SU-DHL-6 (cell line): ENCODE measurements around the gene MSH4.

Experiments used
- CTCF ChIP-seq: fragments of 200-600 bp; sonication (generic); IDR thresholded peaks from one replicate; pipeline ENCODE4 v1.5.1; 2017; ENCODE audit warnings: antibody characterized with exemption, mild to moderate bottlenecking, low read length, moderate library complexity; ENCODE audit not compliant: insufficient read depth, poor library complexity, severe bottlenecking
- EZH2phosphoT487 ChIP-seq: fragments of 200-600 bp; sonication (generic), shearing (Covaris generic); conservative IDR thresholded peaks from 2 replicates; pipeline ENCODE4 v1.6.1; 2018; ENCODE audit warnings: mild to moderate bottlenecking, antibody characterized with exemption, low read length, moderate library complexity, mixed read lengths

- TF ChIP-seq EZH2phosphoT487 (no peak), CTCF (no peak)
These were observed 157.9 kb downstream of the MSH4 start for GRCh38 chr1:75954586-75954985.
